Mucosa of descending colon (tissue), 3 donors: ENCODE data around the gene IL11RA. TPM values are rescaled to one million over a fixed set of nuclear protein-coding genes. Genes with fewer than 3 reads are reported as not detected.
A peak's percentile ranks its signal among the peaks of the same experiment; 100 is the strongest.

Experiments used
- ATAC-seq: fragments of 200-7000 bp; cut with Tn5 transposase; one replicate; pipeline ENCODE4 v1.9.1; 2020; ENCODE audit warnings: mild to moderate bottlenecking, moderate library complexity
- DNase-seq, 3 donors: peaks; one replicate each; pipeline ENCODE4 v3.0.0-alpha.2; 2020
- H3K36me3 ChIP-seq: fragments of 200-600 bp; one replicate; pipeline ENCODE4 v1.8.0; 2021; ENCODE audit warnings: low read depth, mild to moderate bottlenecking
- H3K4me1 ChIP-seq: fragments of 200-600 bp; one replicate; pipeline ENCODE4 v1.8.0; 2021; ENCODE audit warnings: low read depth, mild to moderate bottlenecking
- H3K4me3 ChIP-seq: fragments of 200-600 bp; one replicate; pipeline ENCODE4 v1.8.0; 2021; ENCODE audit warnings: mild to moderate bottlenecking
- H3K9me3 ChIP-seq: fragments of 200-600 bp; one replicate; pipeline ENCODE4 v1.8.0; 2021; ENCODE audit warnings: mild to moderate bottlenecking
- intact Hi-C, 2 donors: fragments of 100-400 bp; cut with DNase I in 1 of 2; cut with micrococcal nuclease in 1 of 2; formaldehyde crosslinking; loops; one replicate each; pipeline versions ENCODE4 v1.11.0 to v1.11.1; 2022; cut with DNase I, micrococcal nuclease
- total RNA-seq, 3 donors: library from RNA; stranded (reverse); fragmentation: NEBNext Ultra II Directional in 2 of 3; extraction: Animal tissue kit (Norgen Biotek cat#: 25700) in 2 of 3; gene quantifications; one replicate each; pipeline versions ENCODE4 v1.2.1 to v1.2.4, GENCODE V29; 2021 to 2023
- TF ChIP-seq, protein P1 (sequence below): fragments of 200-600 bp; IDR thresholded peaks from one replicate; pipeline ENCODE4 v1.8.0; 2022; ENCODE audit warnings: antibody characterized with exemption, mild to moderate bottlenecking
- donor health status: DM: no; HTN: no; CAD: no; lungs with moderate emphysema.
- donor health status: DM: no; HTN: no; CAD: no.
- donor health status: DM: no; HTN: yes; CAD: no.

IL11RA gene
- total RNA-seq, 3 donors from 2014 or later: 18.8 to 57.4 (median 41.0) TPM

- DNase-seq (peak; percentile 95 to 98 (median 96)), ATAC-seq (peak; percentile 92)
- Histone ChIP-seq H3K4me1 (peaks cover 4% of the 10 kb centered on the region), H3K9me3 (no peaks in the 10 kb centered on the region), H3K36me3 (peaks cover 3% of the 10 kb centered on the region), H3K4me3 (peak overlapping the region; percentile 57)
- TF ChIP-seq, protein P1, sequence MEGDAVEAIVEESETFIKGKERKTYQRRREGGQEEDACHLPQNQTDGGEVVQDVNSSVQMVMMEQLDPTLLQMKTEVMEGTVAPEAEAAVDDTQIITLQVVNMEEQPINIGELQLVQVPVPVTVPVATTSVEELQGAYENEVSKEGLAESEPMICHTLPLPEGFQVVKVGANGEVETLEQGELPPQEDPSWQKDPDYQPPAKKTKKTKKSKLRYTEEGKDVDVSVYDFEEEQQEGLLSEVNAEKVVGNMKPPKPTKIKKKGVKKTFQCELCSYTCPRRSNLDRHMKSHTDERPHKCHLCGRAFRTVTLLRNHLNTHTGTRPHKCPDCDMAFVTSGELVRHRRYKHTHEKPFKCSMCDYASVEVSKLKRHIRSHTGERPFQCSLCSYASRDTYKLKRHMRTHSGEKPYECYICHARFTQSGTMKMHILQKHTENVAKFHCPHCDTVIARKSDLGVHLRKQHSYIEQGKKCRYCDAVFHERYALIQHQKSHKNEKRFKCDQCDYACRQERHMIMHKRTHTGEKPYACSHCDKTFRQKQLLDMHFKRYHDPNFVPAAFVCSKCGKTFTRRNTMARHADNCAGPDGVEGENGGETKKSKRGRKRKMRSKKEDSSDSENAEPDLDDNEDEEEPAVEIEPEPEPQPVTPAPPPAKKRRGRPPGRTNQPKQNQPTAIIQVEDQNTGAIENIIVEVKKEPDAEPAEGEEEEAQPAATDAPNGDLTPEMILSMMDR: no peak
- intact Hi-C loops: no loop called here
Measured at GRCh38 chr9:34665381-34666250, 13.6 kb downstream of the IL11RA start.

DNA sequence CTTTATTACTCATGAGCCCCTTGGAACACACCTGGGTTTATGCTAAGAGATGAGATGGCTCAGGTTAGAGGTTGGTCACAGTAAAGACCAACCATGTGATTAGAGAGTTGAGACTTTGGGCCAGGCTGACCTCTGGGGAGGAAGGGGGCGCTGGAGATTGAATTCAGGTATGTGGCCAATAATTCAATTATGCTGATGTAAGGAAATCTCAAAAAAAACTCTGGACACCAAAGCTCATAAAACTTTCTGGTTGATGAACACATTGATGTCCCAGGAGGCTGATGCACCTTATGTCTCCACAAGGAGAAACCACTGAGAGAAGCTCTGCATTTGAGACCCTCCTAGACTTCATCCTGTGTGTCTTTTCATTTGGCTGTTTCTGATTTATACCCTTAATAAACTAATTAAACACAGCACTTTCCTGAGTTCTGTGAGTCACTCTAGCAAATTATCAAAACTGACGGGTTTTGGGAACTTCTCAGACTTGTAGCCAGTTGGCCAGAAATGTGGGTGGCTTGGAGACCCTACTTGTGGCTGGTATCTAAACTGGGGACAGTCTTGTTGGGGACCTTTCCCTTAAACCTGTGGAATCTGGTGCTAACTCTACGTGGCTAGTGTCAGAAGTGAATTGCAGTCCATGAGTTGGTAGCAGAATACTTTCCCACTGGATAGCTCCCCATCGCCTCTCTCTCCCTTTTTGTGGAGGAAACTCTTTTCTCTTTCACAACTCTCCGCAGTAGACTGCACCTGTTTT is 18.0 kb downstream of the IL11RA start:
- DNase-seq (no peak), ATAC-seq (no peak)
- intact Hi-C loops: no loop called here
- TF ChIP-seq, protein P1: no peak
- H3K9me3 ChIP-seq: no peaks in the 10 kb centered on the region
- H3K4me1 ChIP-seq: no peaks in the 10 kb centered on the region
- no peak overlapping the region for H3K4me3 ChIP-seq
- peaks cover 3% of the 10 kb centered on the region for H3K36me3 ChIP-seq

GRCh38 chr9:34671307-34671706 is 19.3 kb downstream of the IL11RA start:
- intact Hi-C loops: no loop called here

GRCh38 chr9:34674440-34674839 is 22.5 kb downstream of the IL11RA start:
- intact Hi-C loops: no loop called here
- ATAC-seq (peak; percentile 51), DNase-seq (no peak)
- Histone ChIP-seq H3K36me3 (no peaks in the 10 kb centered on the region), H3K4me3 (no peak overlapping the region), H3K4me1 (no peaks in the 10 kb centered on the region), H3K9me3 (no peaks in the 10 kb centered on the region)
- TF ChIP-seq, protein P1: no peak

More at GRCh38 chr9:34671307-34671706, 19.3 kb downstream of the IL11RA start:
- DNase-seq: no peak
- Histone ChIP-seq H3K9me3 (no peaks in the 10 kb centered on the region), H3K36me3 (no peaks in the 10 kb centered on the region), H3K4me1 (no peaks in the 10 kb centered on the region), H3K4me3 (no peak overlapping the region)
- TF ChIP-seq, protein P1: no peak
- no peak for ATAC-seq

GRCh38 chr9:34675048-34675714 is 23.2 kb downstream of the IL11RA start:
- TF ChIP-seq, protein P1: peak; percentile 34
- intact Hi-C loops: no loop called here
- H3K9me3 ChIP-seq: no peaks in the 10 kb centered on the region
- DNase-seq (peak; percentile 69 to 88 (median 82)), ATAC-seq (peak; percentile 93)
- H3K36me3 ChIP-seq: no peaks in the 10 kb centered on the region
- H3K4me1 ChIP-seq: no peaks in the 10 kb centered on the region
- no peak overlapping the region for H3K4me3 ChIP-seq
